ENCODE measurements around the gene CNOT11. TPM values are rescaled to one million over a fixed set of nuclear protein-coding genes. Genes with fewer than 3 reads are reported as not detected.
"Not testable (repeated sequence)": the region's sequence is repeated elsewhere in the genome, so short reads cannot be mapped to it uniquely, and the experiment has no call there.

CNOT11 gene
- total RNA-seq, 4 donors from 2014 or later = 19.7 to 31.2 (median 21.6) TPM

DNA sequence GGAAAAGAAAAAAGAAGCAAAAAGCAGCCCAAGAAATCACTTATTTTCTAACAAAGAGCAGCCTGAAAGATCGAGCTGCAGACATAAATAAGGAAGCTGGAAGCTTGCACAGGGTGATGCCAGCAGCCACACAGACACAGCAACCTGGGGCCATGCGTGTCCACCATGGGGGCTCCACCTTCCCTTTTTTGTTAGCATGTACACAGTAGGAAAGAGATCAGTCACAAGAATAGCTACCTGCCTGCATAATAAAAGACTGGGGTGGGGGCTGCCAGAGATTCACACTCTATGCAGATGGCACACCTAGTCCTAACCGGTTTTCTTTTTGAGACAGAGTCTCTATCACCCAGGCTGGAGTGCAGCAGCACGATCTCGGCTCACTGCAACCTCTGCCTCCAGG, 2.9 kb upstream of the CNOT11 start:
- H3K36me3 ChIP-seq = no peaks in the 10 kb centered on the region
- H3K27me3 ChIP-seq = no peaks in the 10 kb centered on the region
- TF ChIP-seq, protein P1, sequence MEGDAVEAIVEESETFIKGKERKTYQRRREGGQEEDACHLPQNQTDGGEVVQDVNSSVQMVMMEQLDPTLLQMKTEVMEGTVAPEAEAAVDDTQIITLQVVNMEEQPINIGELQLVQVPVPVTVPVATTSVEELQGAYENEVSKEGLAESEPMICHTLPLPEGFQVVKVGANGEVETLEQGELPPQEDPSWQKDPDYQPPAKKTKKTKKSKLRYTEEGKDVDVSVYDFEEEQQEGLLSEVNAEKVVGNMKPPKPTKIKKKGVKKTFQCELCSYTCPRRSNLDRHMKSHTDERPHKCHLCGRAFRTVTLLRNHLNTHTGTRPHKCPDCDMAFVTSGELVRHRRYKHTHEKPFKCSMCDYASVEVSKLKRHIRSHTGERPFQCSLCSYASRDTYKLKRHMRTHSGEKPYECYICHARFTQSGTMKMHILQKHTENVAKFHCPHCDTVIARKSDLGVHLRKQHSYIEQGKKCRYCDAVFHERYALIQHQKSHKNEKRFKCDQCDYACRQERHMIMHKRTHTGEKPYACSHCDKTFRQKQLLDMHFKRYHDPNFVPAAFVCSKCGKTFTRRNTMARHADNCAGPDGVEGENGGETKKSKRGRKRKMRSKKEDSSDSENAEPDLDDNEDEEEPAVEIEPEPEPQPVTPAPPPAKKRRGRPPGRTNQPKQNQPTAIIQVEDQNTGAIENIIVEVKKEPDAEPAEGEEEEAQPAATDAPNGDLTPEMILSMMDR (IDR thresholded peaks at IDR 0.05) = no peak
- no peak for TF ChIP-seq POLR2A (IDR thresholded peaks at IDR 0.05)
- no peak overlapping the region for H3K27ac ChIP-seq
- peaks cover 5 to 8% of the 10 kb centered on the region in 2 donors for H3K4me1 ChIP-seq
- intact Hi-C loops (cut with DNase I; ENCODE audit: low total_unique reads) = no loop called here
- no peaks in the 10 kb centered on the region for H3K9me3 ChIP-seq
- no peak overlapping the region for H3K4me3 ChIP-seq
- no peak for DNase-seq

DNA sequence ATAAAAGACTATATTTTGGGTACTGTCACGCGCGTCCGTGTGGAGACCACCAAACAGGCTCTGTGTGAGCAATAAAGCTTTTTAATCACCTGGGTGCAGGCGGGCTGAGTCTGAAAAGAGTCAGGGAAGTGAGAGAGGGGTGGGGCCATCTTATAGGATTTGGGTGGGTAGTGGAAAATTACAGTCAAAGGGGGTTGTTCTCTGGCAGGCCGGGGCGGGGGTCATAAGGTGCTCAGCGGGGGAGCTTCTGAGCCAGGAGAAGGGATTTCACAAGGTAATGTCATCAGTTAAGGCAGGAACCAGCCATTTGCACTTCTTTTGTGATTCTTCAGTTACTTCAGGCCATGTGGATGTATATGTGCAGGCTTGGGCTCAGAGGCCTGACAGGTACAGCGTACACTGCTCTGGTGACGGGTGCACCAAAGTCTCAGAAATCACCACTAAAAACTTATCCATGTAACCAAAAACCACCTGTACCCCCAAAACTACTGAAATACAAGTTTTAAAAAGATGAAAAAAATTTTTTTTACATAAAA, 1.4 kb upstream of the CNOT11 start:
- H3K4me3 ChIP-seq; DNase-seq; intact Hi-C loops (cut with DNase I; ENCODE audit: low total_unique reads); H3K36me3 ChIP-seq; H3K27me3 ChIP-seq; H3K27ac ChIP-seq; H3K4me1 ChIP-seq; H3K9me3 ChIP-seq: not testable (repeated sequence)

DNA sequence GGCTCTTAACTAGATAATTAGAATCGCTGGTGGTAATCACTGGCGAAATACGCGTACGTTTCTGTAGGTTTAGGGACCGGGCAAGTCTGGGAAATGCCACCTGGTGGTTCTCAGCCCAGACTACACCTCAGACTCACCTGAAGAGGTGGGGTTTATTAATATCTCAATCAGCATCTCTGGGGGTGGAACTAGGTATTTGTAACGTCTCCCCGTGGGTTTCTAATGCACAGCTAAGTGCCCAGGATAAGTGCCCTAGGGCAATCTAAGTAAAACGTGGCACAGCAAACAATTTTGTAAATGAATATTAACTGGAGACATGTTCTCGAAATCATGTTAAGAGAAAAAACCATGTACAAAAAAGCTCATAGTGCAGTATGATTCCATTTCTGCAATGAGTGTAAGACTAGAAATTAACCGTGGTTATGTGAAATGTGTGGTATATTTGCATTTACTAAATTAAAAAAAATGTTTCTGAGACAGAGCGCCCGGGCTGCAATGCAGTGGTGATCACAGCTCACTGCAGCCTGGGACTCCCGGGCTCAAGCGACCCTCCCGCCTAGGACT, 760 bp upstream of the CNOT11 start:
- TF ChIP-seq POLR2A (IDR thresholded peaks at IDR 0.05) = no peak
- TF ChIP-seq, protein P1 (IDR thresholded peaks at IDR 0.05) = peak in 1 of 4 experiments; percentile 7
- H3K36me3 ChIP-seq = no peaks in the 10 kb centered on the region
- DNase-seq = no peak
- H3K9me3 ChIP-seq = no peaks in the 10 kb centered on the region
- H3K27me3 ChIP-seq = no peaks in the 10 kb centered on the region
- intact Hi-C loops (cut with DNase I; ENCODE audit: low total_unique reads) = no loop called here
- H3K27ac ChIP-seq = peak overlapping the region; percentile 81 to 88
- peaks cover 7 to 8% of the 10 kb centered on the region in 2 donors for H3K4me1 ChIP-seq
- H3K4me3 ChIP-seq = peak overlapping the region; percentile 62 to 86

DNA sequence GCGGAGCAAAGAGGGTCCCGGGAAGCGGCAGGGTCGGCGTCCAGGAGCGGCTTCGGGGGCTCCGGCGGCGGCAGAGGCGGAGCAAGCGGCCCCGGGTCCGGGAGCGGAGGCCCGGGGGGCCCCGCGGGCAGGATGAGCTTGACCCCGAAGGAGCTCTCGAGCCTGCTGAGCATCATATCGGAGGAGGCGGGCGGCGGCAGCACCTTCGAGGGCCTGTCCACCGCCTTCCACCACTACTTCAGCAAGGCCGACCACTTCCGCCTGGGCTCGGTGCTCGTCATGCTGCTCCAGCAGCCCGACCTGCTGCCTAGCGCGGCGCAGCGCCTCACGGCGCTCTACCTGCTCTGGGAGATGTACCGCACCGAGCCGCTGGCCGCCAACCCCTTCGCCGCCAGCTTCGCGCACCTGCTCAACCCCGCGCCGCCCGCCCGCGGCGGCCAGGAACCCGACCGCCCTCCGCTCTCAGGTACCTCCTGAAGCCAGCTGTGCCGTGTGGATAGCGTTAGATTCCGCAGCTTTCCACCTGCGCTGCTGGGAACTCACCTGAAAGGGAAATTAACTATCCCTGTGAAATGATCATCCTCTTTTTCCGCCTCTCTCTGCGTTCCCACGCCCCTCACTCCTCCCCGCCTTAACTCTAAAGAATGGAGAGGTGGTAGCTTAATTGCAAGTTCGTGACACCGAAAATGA, 472 bp downstream of the CNOT11 start:
- Histone ChIP-seq H3K9me3 (no peaks in the 10 kb centered on the region), H3K4me1 (peaks cover 7 to 8% of the 10 kb centered on the region in 2 donors), H3K4me3 (peak overlapping the region; percentile 62 to 86), H3K36me3 (no peaks in the 10 kb centered on the region), H3K27ac (peak overlapping the region; percentile 81 to 88), H3K27me3 (no peaks in the 10 kb centered on the region)
- no peak for TF ChIP-seq POLR2A (IDR thresholded peaks at IDR 0.05)
- TF ChIP-seq, protein P1 (IDR thresholded peaks at IDR 0.05) = peak in 1 of 4 experiments; percentile 5
- DNase-seq = peak in 1 of 2 donors; percentile 53
- intact Hi-C loops (cut with DNase I; ENCODE audit: low total_unique reads) = no loop called here

DNA sequence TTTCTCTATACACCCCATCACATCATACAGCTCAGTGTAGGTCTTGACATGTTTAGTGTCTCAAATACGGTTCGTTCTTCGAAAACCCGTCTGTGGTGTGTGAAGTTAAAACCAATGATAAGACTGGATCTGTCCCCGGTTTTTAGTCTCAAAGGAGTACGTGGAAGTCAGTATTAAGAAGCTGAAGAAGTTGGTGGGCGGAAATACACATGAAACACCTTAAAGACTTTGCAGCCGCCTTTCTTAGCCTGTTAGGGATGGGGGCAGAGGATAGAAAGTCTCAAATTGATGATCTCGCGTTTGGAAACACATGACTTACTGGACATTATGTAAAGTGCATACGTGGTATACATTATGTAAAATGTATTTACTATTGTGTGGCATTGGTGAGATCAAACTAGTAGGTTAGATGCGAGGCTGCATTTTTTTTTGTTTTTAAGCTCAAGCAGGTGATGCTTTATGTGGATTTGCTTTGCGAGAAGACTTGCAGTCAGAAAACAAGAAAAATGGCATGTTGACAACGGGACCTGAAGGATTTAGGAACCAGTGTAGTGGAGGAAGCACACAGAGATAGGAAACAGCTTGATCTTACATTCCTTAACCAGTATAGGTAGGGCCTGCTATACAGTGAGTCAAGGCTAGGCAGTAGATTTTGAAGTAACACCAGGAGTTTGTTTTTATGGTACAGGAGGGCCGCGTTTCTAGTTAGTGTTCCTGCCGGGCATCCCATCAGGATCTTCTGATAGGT, 1.2 kb downstream of the CNOT11 start:
- intact Hi-C loops (cut with DNase I; ENCODE audit: low total_unique reads) = no loop called here
- DNase-seq = no peak
- TF ChIP-seq, protein P1 (IDR thresholded peaks at IDR 0.05) = no peak
- no peak for TF ChIP-seq POLR2A (IDR thresholded peaks at IDR 0.05)
- Histone ChIP-seq H3K27ac (peak overlapping the region; percentile 81 to 88), H3K9me3 (no peaks in the 10 kb centered on the region), H3K27me3 (no peaks in the 10 kb centered on the region), H3K4me3 (peak overlapping the region; percentile 62 to 86), H3K4me1 (peaks cover 7 to 8% of the 10 kb centered on the region in 2 donors), H3K36me3 (no peaks in the 10 kb centered on the region)

Data from uterus (tissue), 4 donors.